ENCODE measurements around the gene STAB1.

STAB1 gene

DNA sequence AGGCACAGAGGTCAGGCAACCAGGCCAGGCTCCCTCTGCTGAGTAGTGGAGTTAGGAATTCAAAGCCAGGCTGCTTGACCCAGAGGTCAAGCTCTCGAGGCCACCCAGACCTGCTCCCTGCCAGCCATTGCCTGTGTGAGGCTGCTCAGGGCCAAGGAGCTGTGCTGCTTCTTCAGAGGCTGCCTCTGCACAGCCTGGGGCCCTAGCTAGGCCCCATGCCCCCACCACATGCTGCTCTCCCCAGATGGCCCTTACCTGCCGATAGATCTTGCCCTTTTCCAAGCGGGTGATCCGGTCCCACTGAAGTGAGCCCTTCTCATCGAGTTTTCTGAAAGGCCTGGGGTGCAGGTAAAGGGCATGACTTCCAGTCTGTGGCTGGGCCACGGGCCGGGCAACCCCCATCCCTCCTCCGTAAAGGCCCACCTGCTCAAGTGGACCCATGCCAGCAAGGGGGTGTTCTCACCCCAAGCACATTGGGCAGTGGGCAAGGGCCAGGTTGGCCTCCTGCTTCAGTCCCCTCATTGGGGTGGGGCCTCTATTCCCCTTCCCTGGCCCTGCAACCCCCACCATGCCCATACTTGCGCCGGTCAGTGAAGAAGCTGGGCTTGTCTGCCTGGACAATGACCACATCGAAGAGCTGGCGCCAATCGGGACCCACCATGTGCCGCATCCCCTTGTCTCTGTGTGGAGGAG, 32.0 kb downstream of the STAB1 start:
- ATAC-seq = no peak
- TF ChIP-seq GLIS3 (CRISPR knock-in tag; IDR thresholded peaks at IDR 0.05) (no peak), PPARA (CRISPR knock-in tag; IDR thresholded peaks at IDR 0.05; ENCODE audit: borderline replicate concordance) (no peak), ZC3H10 (CRISPR knock-in tag; IDR thresholded peaks at IDR 0.05) (no peak), CSDC2 (CRISPR knock-in tag; IDR thresholded peaks at IDR 0.05) (no peak), ZNF70 (CRISPR knock-in tag; IDR thresholded peaks at IDR 0.05) (no peak), TOX (CRISPR knock-in tag; IDR thresholded peaks at IDR 0.05; ENCODE audit: borderline replicate concordance) (no peak), ZNF565 (CRISPR knock-in tag; conservative IDR thresholded peaks at IDR 0.05; ENCODE audit: low read depth) (no peak), ZFP3 (CRISPR knock-in tag; IDR thresholded peaks at IDR 0.05) (no peak), ISL1 (CRISPR knock-in tag; IDR thresholded peaks at IDR 0.05) (no peak), TCF4 (CRISPR knock-in tag; IDR thresholded peaks at IDR 0.05; ENCODE audit: borderline replicate concordance) (no peak), ARNTL (CRISPR knock-in tag; IDR thresholded peaks at IDR 0.05; ENCODE audit: borderline replicate concordance, low read depth) (no peak), CREB5 (CRISPR knock-in tag; IDR thresholded peaks at IDR 0.05; ENCODE audit: low read depth) (no peak), ZFP30 (CRISPR knock-in tag; IDR thresholded peaks at IDR 0.05) (no peak), ZNF8 (CRISPR knock-in tag; IDR thresholded peaks at IDR 0.05) (no peak), TSHZ2 (CRISPR knock-in tag; IDR thresholded peaks at IDR 0.05) (no peak), BACH2 (CRISPR knock-in tag; IDR thresholded peaks at IDR 0.05; ENCODE audit: borderline replicate concordance) (no peak), CSRNP3 (CRISPR knock-in tag; IDR thresholded peaks at IDR 0.05) (no peak), POU6F1 (CRISPR knock-in tag; IDR thresholded peaks at IDR 0.05; ENCODE audit: borderline replicate concordance, low read depth) (no peak), RARB (CRISPR knock-in tag; IDR thresholded peaks at IDR 0.05) (no peak), PATZ1 (CRISPR knock-in tag; IDR thresholded peaks at IDR 0.05; ENCODE audit: borderline replicate concordance) (no peak)

GRCh38 chr3:52527732-52528585, 32.8 kb downstream of the STAB1 start:
- no peak for ATAC-seq
- TF ChIP-seq CSRNP3 (CRISPR knock-in tag; IDR thresholded peaks at IDR 0.05) (no peak), ESRRG (CRISPR knock-in tag; IDR thresholded peaks at IDR 0.05) (no peak), CREB5 (CRISPR knock-in tag; IDR thresholded peaks at IDR 0.05; ENCODE audit: low read depth) (no peak), ZNF70 (CRISPR knock-in tag; IDR thresholded peaks at IDR 0.05) (no peak), SNAI2 (CRISPR knock-in tag; IDR thresholded peaks at IDR 0.05) (no peak), TSHZ2 (CRISPR knock-in tag; IDR thresholded peaks at IDR 0.05) (no peak)
